IMR-90 (cell line): ENCODE measurements around the gene ANKRD24. TPM values are rescaled to one million over a fixed set of nuclear protein-coding genes. Genes with fewer than 3 reads are reported as not detected.
"Not testable (repeated sequence)": the region's sequence is repeated elsewhere in the genome, so short reads cannot be mapped to it uniquely, and the experiment has no call there.

Experiments used
- ATAC-seq: fragments of 200-7000 bp; cut with Tn5 transposase; 2 replicates; pipeline ENCODE4 v1.9.1; 2020; ENCODE audit warnings: low read depth, mild to moderate bottlenecking, moderate library complexity
- BruUV-seq: library from RNA; stranded (reverse); fragments of 400-500 nt; replicated peaks from 2 replicates; lab custom pipeline; 2021; lab: Mats Ljungman, UMichigan
- CTCF ChIA-PET: fragments of 300-600 bp; formaldehyde crosslinking; extraction: SDS; loops from one replicate; lab custom pipeline; 2021; ENCODE audit warnings: antibody characterized with exemption; lab: Yijun Ruan, JAX
- POLR2A ChIA-PET: fragments of 300-600 bp; sonication (Branson Sonifier 250); formaldehyde crosslinking; loops from one replicate; lab custom pipeline; 2022; ENCODE audit warnings: antibody characterized with exemption; ENCODE audit not compliant: unreplicated experiment; lab: Charles Lee
- DNase-seq: peaks from one replicate; pipeline ENCODE4 v3.0.0; 2013
- H2AFZ ChIP-seq: replicated peaks from 2 replicates; pipeline ENCODE3; 2013; ENCODE audit warnings: low read length, mild to moderate bottlenecking; ENCODE audit not compliant: poor library complexity
- H2AK5ac ChIP-seq: 2 replicates; pipeline ENCODE4 v1.6.1; 2013; ENCODE audit warnings: low read depth, low read length, inconsistent platforms
- H2AK9ac ChIP-seq: replicated peaks from 2 replicates; pipeline ENCODE3; 2013; ENCODE audit warnings: mild to moderate bottlenecking, low read depth, low read length, moderate library complexity; ENCODE audit not compliant: poor library complexity
- H2BK120ac ChIP-seq: 2 replicates; pipeline ENCODE4 v1.6.1; 2013; ENCODE audit warnings: low read depth, low read length, inconsistent platforms
- H2BK15ac ChIP-seq: 3 replicates; pipeline ENCODE4 v1.6.1; 2013; ENCODE audit warnings: low read depth, low read length, inconsistent platforms
- H2BK20ac ChIP-seq: 2 replicates; pipeline ENCODE4 v1.6.1; 2013; ENCODE audit warnings: low read depth, mild to moderate bottlenecking, inconsistent platforms, low read length, moderate library complexity
- H2BK5ac ChIP-seq: 2 replicates; pipeline ENCODE4 v1.6.1; 2013; ENCODE audit warnings: mild to moderate bottlenecking, low read depth, low read length, inconsistent platforms; ENCODE audit not compliant: poor library complexity, severe bottlenecking
- H3K14ac ChIP-seq: replicated peaks from 2 replicates; pipeline ENCODE4 v1.6.1; 2013; ENCODE audit warnings: low read depth, low read length, inconsistent platforms
- H3K18ac ChIP-seq: 2 replicates; pipeline ENCODE4 v1.6.1; 2013; ENCODE audit warnings: low read depth, low read length, control low read depth
- H3K23ac ChIP-seq: 2 replicates; pipeline ENCODE4 v1.6.1; 2013; ENCODE audit warnings: low read depth, low read length, inconsistent platforms
- H3K27ac ChIP-seq: 2 replicates; pipeline ENCODE4 v1.5.1; 2013; ENCODE audit warnings: mild to moderate bottlenecking, control low read depth, low read length; ENCODE audit not compliant: insufficient read depth
- H3K27me3 ChIP-seq: 2 replicates; pipeline ENCODE4 v1.6.1; 2013; ENCODE audit warnings: low read length; ENCODE audit not compliant: control insufficient read depth, insufficient read depth
- H3K36me3 ChIP-seq: 2 replicates; pipeline ENCODE4 v1.6.1; 2013; ENCODE audit warnings: low read length, mixed read lengths; ENCODE audit not compliant: control insufficient read depth, insufficient read depth
- H3K4ac ChIP-seq: 2 replicates; pipeline ENCODE4 v1.6.1; 2013; ENCODE audit warnings: low read depth, low read length, inconsistent platforms
- H3K4me1 ChIP-seq: 2 replicates; pipeline ENCODE4 v1.6.1; 2013; ENCODE audit warnings: low read length, mixed read lengths; ENCODE audit not compliant: control insufficient read depth, insufficient read depth
- H3K4me2 ChIP-seq: 2 replicates; pipeline ENCODE4 v1.6.1; 2013; ENCODE audit warnings: low read depth, mild to moderate bottlenecking, control low read depth, low read length, moderate library complexity
- H3K4me3 ChIP-seq: 2 replicates; pipeline ENCODE4 v1.5.1; 2013; ENCODE audit warnings: low read depth, mild to moderate bottlenecking, control low read depth, low read length, moderate library complexity; ENCODE audit not compliant: insufficient read depth
- H3K56ac ChIP-seq: 2 replicates; pipeline ENCODE4 v1.6.1; 2013; ENCODE audit warnings: low read length, inconsistent platforms; ENCODE audit not compliant: insufficient read depth; ENCODE audit errors: extremely low read depth
- H3K79me1 ChIP-seq, 2 experiments: 2 replicates each; pipeline ENCODE4 v1.6.1; 2013; ENCODE audit warnings: low read length in 2 of 2, inconsistent platforms in 1 of 2, low read depth in 1 of 2
- H3K9ac ChIP-seq: 2 replicates; pipeline ENCODE4 v1.6.1; 2013; ENCODE audit warnings: low read depth, low read length, control low read depth
- H3K9me1 ChIP-seq: 2 replicates; pipeline ENCODE4 v1.6.1; 2013; ENCODE audit warnings: low read length, inconsistent platforms; ENCODE audit not compliant: insufficient read depth
- H3K9me3 ChIP-seq: 2 replicates; pipeline ENCODE4 v1.6.1; 2013; ENCODE audit warnings: low read length; ENCODE audit not compliant: control insufficient read depth, insufficient read depth
- H4K20me1 ChIP-seq: 2 replicates; pipeline ENCODE4 v1.6.1; 2013; ENCODE audit warnings: low read length, inconsistent platforms; ENCODE audit not compliant: insufficient read depth
- H4K5ac ChIP-seq: 2 replicates; pipeline ENCODE4 v1.6.1; 2013; ENCODE audit warnings: mild to moderate bottlenecking, low read depth, low read length, control low read depth
- H4K8ac ChIP-seq, 2 experiments: 2 replicates each; pipeline ENCODE4 v1.6.1; 2013; ENCODE audit warnings: low read depth in 2 of 2, low read length in 2 of 2, control low read depth in 1 of 2, inconsistent platforms in 1 of 2
- H4K91ac ChIP-seq: 2 replicates; pipeline ENCODE4 v1.6.1; 2013; ENCODE audit warnings: low read depth, low read length, inconsistent platforms; ENCODE audit not compliant: insufficient read depth
- WGBS, 2 experiments: methylation state at CpG; one replicate each; pipeline versions ENCODE4 v1.1.5 to v1.1.7; 2013; ENCODE audit warnings: missing lambda C conversion rate in 2 of 2; ENCODE audit not compliant: insufficient read length in 1 of 2; ENCODE audit errors: extremely low coverage in 2 of 2; 5-methylcytosine and 5-hydroxymethylcytosine counted together
- dilution Hi-C: fragments of 300-500 bp; cut with HindIII; formaldehyde crosslinking; loops from one replicate; pipeline ENCODE4 v1.14.3; 2018; ENCODE audit warnings: low sequenced_read_pairs; ENCODE audit not compliant: unreplicated experiment
- in situ Hi-C: fragments of 300-500 bp; cut with MboI; formaldehyde crosslinking; loops from 3 replicates; pipeline ENCODE4 v1.14.3; 2019; ENCODE audit warnings: low sequenced_read_pairs, inconsistent platforms, mixed read lengths
- intact Hi-C: fragments of 100-400 bp; cut with micrococcal nuclease; formaldehyde crosslinking; loops from 2 replicates; pipeline ENCODE4 v1.10.0; 2022
- polyA plus RNA-seq, 3 experiments: library from polyadenylated mRNA; depleted of rRNA; stranded (reverse); fragments of >200 nt; gene quantifications; 2 replicates each; pipeline ENCODE4 v1.2.3, GENCODE V29; 2012; ENCODE audit warnings: low replicate concordance in 1 of 3
- total RNA-seq: library from RNA; depleted of rRNA; stranded (reverse); fragments of >200 nt; gene quantifications from 2 replicates; pipeline ENCODE4 v1.2.3, GENCODE V29; 2012

The ANKRD24 gene
- total and polyA plus RNA-seq, 2 of the 4 experiments (the other 2 are of a cell fraction), result 0.18 to 0.21 TPM

DNA sequence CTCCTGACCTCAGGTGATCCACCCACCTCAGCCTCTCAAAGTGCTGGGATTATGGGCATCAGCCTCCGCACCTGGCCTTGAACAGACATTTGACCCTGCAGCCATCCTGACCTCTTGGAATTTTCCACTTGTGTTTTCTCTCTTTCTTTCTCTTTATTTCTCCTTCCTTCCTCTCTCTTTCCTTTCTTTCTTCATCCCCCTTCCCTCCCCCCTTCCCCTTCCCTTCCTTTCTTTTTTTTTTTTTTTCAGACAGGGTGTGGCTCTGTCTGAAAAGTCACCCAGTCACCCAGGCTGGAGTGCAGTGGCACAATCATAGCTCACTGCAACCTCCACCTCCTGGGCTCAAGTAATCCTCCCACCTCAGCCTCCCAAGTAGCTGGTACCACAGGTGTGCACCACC lies 36.0 kb downstream of the ANKRD24 start:
- H3K79me1 ChIP-seq, H3K27ac ChIP-seq, H2BK15ac ChIP-seq, DNase-seq, H4K20me1 ChIP-seq, POLR2A ChIA-PET, H3K9ac ChIP-seq, H3K27me3 ChIP-seq, ATAC-seq, H3K23ac ChIP-seq, BruUV-seq, H4K91ac ChIP-seq, H2BK120ac ChIP-seq, H3K14ac ChIP-seq, H4K5ac ChIP-seq, H2AK9ac ChIP-seq, H3K4ac ChIP-seq, H3K36me3 ChIP-seq, in situ Hi-C loops, intact Hi-C loops, H3K4me3 ChIP-seq, H3K56ac ChIP-seq, H2BK5ac ChIP-seq, H3K9me1 ChIP-seq, H2BK20ac ChIP-seq, H3K4me1 ChIP-seq, dilution Hi-C loops, H4K8ac ChIP-seq, H3K9me3 ChIP-seq, H2AK5ac ChIP-seq, H2AFZ ChIP-seq, H3K18ac ChIP-seq, H3K4me2 ChIP-seq: not testable (repeated sequence)
- CTCF ChIA-PET, result interaction anchor here (0.7 kb wide), 1 partner anchor 10 kb away, joined by 3 read pairs; no protein-coding TSS in a partner anchor
- WGBS, 2 experiments, result 100% methylated on average over 1 of the region's 1 CpG; no CpG with 5 or more reads in 1 of the 2 experiments
